ENCODE results near the gene KRTAP4-2. TPM values are rescaled to one million over a fixed set of nuclear protein-coding genes. Genes with fewer than 3 reads are reported as not detected.

The KRTAP4-2 gene
- total and polyA plus RNA-seq, 2 donors (not counting 3 experiments of a cell fraction or from before 2014, with no cell fraction given) = not detected

DNA sequence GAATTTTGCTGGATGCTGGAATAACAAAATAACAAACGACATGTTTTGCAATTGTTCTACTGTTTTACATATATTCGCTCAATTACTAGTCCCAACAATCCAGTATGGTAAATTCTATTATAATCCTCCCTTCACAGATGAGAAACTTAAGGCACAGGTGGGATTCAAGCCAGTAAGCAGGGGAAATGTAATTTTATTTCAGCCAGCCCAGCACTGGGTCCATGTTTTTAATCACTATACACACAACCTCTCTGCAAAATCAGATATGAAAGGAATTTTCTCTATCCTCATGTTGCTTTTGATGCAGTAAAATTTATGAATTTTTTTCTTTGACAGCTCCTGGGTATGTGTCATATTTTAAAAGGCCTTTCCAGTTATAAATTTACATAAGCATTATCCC is 32.8 kb downstream of the KRTAP4-2 start:
- Histone ChIP-seq H2AFZ (ENCODE audit: low read depth, low read length) (no peak overlapping the region), H3K36me3 (ENCODE audit: control insufficient read depth in 2 of 2, extremely low read depth in 1 of 2, insufficient read depth in 2 of 2, low read length in 2 of 2) (no peaks in the 10 kb centered on the region), H3K27me3 (ENCODE audit: control insufficient read depth in 2 of 2, insufficient read depth in 2 of 2, low read length in 2 of 2) (no peaks in the 10 kb centered on the region), H3K9me1 (replicated peaks; ENCODE audit: control insufficient read depth, extremely low read depth, insufficient read depth, low read length) (no peaks in the 10 kb centered on the region), H3K4me1 (ENCODE audit: control insufficient read depth, extremely low read depth, insufficient read depth, low read length) (no peaks in the 10 kb centered on the region), H3K4me3 (replicated peaks in 1 of 3; ENCODE audit: insufficient read depth in 1 of 3, low read depth in 1 of 3, low read length in 3 of 3) (no peak overlapping the region), H3K4me2 (ENCODE audit: insufficient read depth, low read length) (no peak overlapping the region), H3K9me3 (replicated peaks; ENCODE audit: control insufficient read depth, insufficient read depth, low read length) (no peaks in the 10 kb centered on the region), H3K79me2 (ENCODE audit: control insufficient read depth, insufficient read depth, low read length) (no peaks in the 10 kb centered on the region), H4K20me1 (replicated peaks; ENCODE audit: control insufficient read depth, extremely low read depth, insufficient read depth, low read length) (no peaks in the 10 kb centered on the region), H3K27ac (ENCODE audit: insufficient read depth, low read depth, low read length) (no peak overlapping the region), H3K9ac (replicated peaks; ENCODE audit: extremely low read depth, insufficient read depth, low read length) (no peak overlapping the region)
- dilution Hi-C loops (cut with MboI; ENCODE audit: extremely low pct_ligation_motif_present, low sequenced_read_pairs) (no loop called here), intact Hi-C loops (cut with micrococcal nuclease) (no loop called here)
- no TSS peak for BruUV-seq (replicated peaks)
- CTCF ChIA-PET = no interaction called here
- POLR2A ChIA-PET = no interaction called here
- TF ChIP-seq, protein P1, sequence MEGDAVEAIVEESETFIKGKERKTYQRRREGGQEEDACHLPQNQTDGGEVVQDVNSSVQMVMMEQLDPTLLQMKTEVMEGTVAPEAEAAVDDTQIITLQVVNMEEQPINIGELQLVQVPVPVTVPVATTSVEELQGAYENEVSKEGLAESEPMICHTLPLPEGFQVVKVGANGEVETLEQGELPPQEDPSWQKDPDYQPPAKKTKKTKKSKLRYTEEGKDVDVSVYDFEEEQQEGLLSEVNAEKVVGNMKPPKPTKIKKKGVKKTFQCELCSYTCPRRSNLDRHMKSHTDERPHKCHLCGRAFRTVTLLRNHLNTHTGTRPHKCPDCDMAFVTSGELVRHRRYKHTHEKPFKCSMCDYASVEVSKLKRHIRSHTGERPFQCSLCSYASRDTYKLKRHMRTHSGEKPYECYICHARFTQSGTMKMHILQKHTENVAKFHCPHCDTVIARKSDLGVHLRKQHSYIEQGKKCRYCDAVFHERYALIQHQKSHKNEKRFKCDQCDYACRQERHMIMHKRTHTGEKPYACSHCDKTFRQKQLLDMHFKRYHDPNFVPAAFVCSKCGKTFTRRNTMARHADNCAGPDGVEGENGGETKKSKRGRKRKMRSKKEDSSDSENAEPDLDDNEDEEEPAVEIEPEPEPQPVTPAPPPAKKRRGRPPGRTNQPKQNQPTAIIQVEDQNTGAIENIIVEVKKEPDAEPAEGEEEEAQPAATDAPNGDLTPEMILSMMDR (IDR thresholded peaks at IDR 0.05; ENCODE audit: extremely low read depth in 1 of 2, insufficient read depth in 1 of 2, low read depth in 1 of 2, low read length in 2 of 2) = no peak
- no peak for TF ChIP-seq POLR2AphosphoS5 (IDR thresholded peaks at IDR 0.05; ENCODE audit: insufficient read depth, low read depth, low read length)
- no peak for TF ChIP-seq EZH2 (IDR thresholded peaks at IDR 0.05; ENCODE audit: borderline replicate concordance, low read depth, low read length, severe bottlenecking)
- TF ChIP-seq MYC (IDR thresholded peaks at IDR 0.05; ENCODE audit: low read depth, low read length) = no peak
- DNase-seq (ENCODE audit: low read depth, low spot score) (no peak), FAIRE-seq (no peak)

DNA sequence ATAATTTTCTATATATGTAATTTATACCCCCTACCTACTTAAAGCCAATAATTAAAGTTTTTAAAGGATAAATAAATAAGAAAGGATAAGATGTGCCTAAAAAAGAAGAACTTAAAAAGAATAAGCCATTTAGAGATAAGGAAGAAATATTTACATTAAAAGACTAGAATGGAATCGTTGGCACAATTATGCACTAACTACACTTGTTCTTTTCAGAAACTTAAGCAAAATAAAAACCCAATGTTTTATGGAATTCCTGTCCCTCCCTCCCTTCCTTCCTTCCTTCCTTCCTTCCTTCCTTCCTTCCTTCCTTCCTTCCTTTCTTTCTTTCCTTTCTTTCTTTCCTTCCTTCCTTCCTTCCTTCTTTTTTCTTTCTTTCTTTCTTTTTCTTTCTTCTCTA is 33.2 kb downstream of the KRTAP4-2 start:
- H4K20me1 ChIP-seq (replicated peaks; ENCODE audit: control insufficient read depth, extremely low read depth, insufficient read depth, low read length) = no peaks in the 10 kb centered on the region
- H3K36me3 ChIP-seq (ENCODE audit: control insufficient read depth in 2 of 2, extremely low read depth in 1 of 2, insufficient read depth in 2 of 2, low read length in 2 of 2) = no peaks in the 10 kb centered on the region
- dilution Hi-C loops (cut with MboI; ENCODE audit: extremely low pct_ligation_motif_present, low sequenced_read_pairs) = no loop called here
- CTCF ChIA-PET = no interaction called here
- no peaks in the 10 kb centered on the region for H3K27me3 ChIP-seq (ENCODE audit: control insufficient read depth in 2 of 2, insufficient read depth in 2 of 2, low read length in 2 of 2)
- no peak overlapping the region for H3K4me3 ChIP-seq (replicated peaks in 1 of 3; ENCODE audit: insufficient read depth in 1 of 3, low read depth in 1 of 3, low read length in 3 of 3)
- no peaks in the 10 kb centered on the region for H3K4me1 ChIP-seq (ENCODE audit: control insufficient read depth, extremely low read depth, insufficient read depth, low read length)
- DNase-seq (ENCODE audit: low read depth, low spot score) = no peak
- H3K79me2 ChIP-seq (ENCODE audit: control insufficient read depth, insufficient read depth, low read length) = no peaks in the 10 kb centered on the region
- POLR2A ChIA-PET = no interaction called here
- no peaks in the 10 kb centered on the region for H3K9me3 ChIP-seq (replicated peaks; ENCODE audit: control insufficient read depth, insufficient read depth, low read length)
- TF ChIP-seq EZH2 (IDR thresholded peaks at IDR 0.05; ENCODE audit: borderline replicate concordance, low read depth, low read length, severe bottlenecking) = no peak
- no peak for TF ChIP-seq POLR2A (IDR thresholded peaks at IDR 0.05; ENCODE audit: low read depth, low read length)
- no peak for TF ChIP-seq JUN (IDR thresholded peaks at IDR 0.05; ENCODE audit: borderline replicate concordance, insufficient read depth, insufficient read length, low read depth)
- no peak for TF ChIP-seq MYC (IDR thresholded peaks at IDR 0.05; ENCODE audit: low read depth, low read length)
- TF ChIP-seq, protein P2, sequence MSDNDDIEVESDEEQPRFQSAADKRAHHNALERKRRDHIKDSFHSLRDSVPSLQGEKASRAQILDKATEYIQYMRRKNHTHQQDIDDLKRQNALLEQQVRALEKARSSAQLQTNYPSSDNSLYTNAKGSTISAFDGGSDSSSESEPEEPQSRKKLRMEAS (IDR thresholded peaks at IDR 0.05; ENCODE audit: insufficient read depth, insufficient read length) = no peak
- no peak for TF ChIP-seq GATA2 (IDR thresholded peaks at IDR 0.05; ENCODE audit: insufficient read depth, insufficient read length, low read depth, low read length)
- no peak for TF ChIP-seq POLR2AphosphoS5 (IDR thresholded peaks at IDR 0.05; ENCODE audit: insufficient read depth, low read depth, low read length)
- TF ChIP-seq FOS (IDR thresholded peaks at IDR 0.05; ENCODE audit: borderline replicate concordance, insufficient read depth, low read length) = no peak
- TF ChIP-seq, protein P1 (IDR thresholded peaks at IDR 0.05; ENCODE audit: extremely low read depth in 1 of 2, insufficient read depth in 1 of 2, low read depth in 1 of 2, low read length in 2 of 2) = no peak
- no TSS peak for BruUV-seq (replicated peaks)
- H3K9me1 ChIP-seq (replicated peaks; ENCODE audit: control insufficient read depth, extremely low read depth, insufficient read depth, low read length) = no peaks in the 10 kb centered on the region
- intact Hi-C loops (cut with micrococcal nuclease) = no loop called here
- no peak overlapping the region for H3K9ac ChIP-seq (replicated peaks; ENCODE audit: extremely low read depth, insufficient read depth, low read length)
- H3K4me2 ChIP-seq (ENCODE audit: insufficient read depth, low read length) = no peak overlapping the region
- no peak overlapping the region for H2AFZ ChIP-seq (ENCODE audit: low read depth, low read length)
- H3K27ac ChIP-seq (ENCODE audit: insufficient read depth, low read depth, low read length) = no peak overlapping the region
- no peak for FAIRE-seq
